NOMO-1 treated with dmso at 0.1 percent for 144 hours (cell line): ENCODE results near the gene TM9SF3.
"Not testable (repeated sequence)": the region's sequence is repeated elsewhere in the genome, so short reads cannot be mapped to it uniquely, and the experiment has no call there.

Experiments used
- DNase-seq: peaks from one replicate; lab custom pipeline; 2025; ENCODE audit not compliant: unreplicated experiment; lab: John Stamatoyannopoulos, UW

TM9SF3 gene

DNA sequence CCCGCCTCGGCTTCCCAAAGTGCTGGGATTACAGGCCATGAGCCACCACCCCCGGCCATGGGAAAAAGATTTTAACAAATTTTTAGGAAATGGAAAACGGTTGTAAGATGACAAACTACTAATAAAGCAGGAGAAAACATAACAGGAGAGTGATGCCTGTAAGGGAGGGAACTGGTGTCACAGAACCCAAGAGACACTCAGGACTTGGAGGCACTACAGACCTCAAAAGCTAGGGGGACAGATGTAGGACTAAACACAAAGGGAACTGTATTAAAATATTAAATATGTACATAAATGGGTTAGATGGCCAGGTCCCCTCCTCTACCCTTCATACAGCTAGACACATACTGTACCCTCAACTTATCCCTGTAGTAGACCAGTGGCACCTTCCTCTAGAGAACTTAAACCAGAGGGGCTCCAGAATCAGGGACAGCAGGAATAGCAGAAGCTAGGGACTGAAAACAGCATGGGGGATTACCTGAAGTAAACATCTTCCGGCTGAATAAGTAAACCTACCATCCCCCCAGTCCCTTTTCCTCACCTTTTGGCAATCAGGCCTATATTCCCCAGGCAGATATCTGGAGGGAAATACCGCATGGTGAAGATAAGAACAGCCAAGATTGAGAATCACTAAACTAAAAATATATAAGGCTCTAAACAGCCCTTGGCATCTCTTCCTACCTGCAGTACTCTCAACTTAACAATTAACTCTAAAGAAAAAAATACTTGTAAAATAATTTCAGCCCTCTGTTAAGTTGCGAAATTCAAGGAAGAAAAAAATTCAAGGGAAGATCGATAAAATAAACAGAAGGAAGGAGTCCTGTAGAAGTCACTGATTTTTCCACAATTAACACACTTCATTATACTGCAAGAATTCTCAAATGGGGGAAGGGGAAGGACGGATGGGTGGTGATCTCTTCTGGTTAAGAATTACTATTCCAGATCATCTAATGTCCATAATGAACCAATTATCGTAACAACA lies 15.5 kb downstream of the TM9SF3 start:
- DNase-seq, result no peak

DNA sequence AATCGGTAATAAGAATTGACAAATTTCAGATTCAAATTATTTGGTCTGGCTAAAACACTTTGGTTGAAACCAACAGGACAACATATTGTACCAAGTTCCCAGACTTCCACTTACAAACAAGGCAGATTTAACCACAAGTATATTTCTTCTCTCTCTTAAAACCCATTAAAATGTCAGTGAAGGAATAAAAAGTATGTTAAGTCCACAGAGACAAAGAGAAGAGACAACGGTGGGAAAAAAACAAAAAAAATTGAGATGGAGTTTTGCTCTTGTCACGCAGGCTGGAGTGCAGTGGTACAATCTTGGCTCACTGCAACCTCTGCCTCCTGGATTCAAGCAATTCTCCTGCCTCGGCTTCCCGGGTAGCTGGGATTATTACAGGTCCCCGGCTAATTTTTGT lies 16.3 kb downstream of the TM9SF3 start:
- no peak for DNase-seq

DNA sequence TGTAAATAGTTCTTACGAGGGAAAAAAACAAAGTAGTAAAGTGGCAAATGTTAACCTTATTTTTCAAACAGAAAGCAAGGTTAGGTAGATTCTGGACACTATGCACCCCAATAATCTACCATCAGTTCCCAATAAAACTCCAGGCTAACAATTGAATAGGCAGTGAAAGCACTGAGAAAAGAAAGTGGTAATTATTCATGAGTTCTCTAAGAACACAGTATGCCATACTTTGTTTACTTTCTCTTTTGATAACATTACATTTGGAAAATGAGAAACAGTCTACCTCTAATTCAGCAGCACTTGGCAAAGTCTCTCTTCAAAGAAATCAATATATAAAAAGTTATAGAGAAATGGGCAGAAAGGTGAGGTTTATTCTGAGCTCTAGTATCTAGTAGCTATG lies 18.4 kb downstream of the TM9SF3 start:
- DNase-seq, result no peak

DNA sequence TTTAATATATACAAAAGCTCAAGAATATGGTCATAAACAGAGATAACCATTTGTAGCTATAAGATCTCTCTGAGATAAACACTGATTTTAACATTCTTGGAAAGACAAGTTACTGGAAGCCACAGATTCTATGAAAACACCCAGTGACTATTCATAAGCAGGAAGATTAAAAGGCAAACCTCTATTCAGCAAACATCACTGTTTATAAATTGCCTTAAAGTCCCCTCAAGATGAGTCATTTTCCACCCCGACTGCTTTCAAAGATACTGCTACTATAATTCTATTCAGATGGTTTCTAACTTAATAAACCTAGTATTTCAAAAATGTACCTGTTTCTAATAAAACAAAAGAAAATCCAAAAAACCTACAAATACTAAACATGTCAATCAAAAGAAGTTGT lies 21.0 kb downstream of the TM9SF3 start:
- no peak for DNase-seq

DNA sequence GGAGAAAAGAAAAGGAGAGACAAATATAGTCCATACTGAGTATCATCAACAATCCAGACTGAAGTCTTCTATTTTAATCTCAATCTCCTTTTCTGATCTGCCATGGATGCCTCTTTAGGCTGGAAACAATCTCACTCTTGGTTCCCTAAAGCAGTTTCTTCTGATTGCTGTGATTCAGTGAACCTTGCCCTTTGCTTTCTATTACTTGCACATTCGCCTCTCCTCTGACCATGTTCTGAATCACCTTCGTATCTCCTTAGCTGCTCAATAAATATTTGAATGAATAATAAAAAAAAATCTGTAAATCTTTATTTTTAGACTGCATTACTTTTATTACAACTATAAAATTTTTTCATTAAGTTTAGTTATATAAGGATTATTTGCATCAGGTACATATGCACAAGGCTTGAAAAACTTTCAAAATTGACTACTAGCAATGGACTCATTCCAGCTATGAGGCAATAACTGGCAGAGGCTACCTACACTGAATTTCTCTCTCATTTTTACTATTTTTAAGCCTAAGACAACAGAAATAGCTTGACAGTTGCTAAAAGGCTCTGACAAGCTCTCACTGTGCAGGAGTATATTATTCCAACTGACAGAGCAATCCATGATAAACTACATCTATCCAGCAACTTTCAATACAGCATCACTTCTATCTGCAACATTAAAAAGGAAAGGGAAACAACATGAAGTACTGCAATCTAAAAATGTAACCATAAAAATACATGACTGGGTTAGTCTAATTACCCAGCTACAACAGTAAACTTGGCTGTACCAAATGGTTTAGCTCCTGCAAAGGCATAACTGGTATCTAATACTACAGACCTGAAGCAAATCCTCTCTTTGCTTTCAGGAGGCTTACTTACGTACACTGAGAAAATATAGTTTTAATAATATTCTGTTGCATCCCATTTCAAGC lies 25.6 kb downstream of the TM9SF3 start:
- no peak for DNase-seq

DNA sequence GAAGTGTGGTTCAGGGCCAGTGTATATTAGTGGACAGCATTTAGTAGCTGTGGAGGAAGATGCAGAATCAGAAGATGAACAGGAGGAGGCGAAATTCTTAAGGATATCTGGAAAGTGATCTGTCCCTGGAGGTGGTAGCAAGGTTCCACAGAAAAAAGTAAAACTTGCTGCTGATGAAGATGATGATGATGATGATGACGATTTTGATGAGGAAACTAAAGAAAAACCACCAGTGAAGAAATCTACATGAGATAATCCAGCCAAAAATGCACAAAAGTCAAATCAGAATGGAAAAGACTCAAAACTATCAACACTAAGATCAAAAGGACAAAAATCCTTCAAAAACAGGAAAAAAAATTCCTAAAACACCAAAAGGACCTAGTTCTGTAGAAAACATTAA lies 26.3 kb downstream of the TM9SF3 start:
- no peak for DNase-seq

DNA sequence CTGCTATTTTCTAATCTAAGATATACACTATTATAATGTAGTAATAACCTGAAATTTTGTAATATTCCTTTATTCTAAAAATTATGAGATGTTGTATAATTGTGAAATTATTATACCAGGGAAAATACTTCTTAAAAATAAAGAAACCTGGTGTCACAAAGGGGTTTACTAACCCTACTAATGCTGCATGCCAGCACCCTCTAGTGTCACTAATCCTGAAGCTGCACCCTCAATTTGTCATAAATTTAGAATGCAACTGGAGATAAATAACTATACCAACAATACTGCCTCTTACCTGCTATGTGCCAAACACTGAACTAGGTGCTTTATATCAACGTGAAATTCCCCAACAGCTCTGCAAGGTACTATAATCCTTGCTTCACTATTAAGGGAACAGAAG lies 30.8 kb downstream of the TM9SF3 start:
- DNase-seq, result no peak

DNA sequence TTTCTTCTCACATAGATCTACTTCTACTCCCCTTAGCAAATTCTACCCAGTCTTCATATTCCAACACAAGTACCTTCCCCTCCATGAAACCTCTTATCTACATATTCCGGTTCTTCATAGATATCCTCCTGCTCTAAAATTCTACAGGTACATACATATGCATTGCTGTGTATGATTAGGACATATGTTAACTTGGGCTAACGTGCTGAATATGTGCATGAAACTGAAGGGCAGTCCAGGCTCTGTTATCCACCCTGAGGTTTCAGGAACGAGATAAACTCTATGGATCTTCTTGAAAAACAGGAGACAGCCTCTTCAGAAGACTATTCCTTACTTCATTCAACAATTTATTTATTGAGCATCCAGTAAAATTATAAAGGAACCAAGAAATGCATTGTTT lies 31.5 kb downstream of the TM9SF3 start:
- DNase-seq, result no peak

DNA sequence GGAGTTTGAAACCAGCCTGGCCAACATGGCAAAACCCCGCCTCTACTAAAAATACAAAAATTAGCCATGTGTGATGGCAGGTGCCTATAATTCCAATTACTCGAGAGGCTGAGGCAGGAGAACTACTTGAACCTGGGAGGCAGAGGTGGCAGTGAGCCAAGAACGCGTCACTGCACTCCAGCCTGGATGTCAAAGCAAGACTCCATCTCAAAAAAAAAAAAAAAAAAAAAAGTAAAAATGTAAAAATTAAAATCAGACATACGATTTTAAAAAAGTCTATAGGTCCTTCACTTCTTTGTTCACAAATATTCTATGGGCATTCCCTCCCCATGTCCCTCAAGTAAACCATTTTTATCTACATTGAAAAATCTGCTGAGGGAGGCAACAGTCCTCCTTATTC lies 38.2 kb downstream of the TM9SF3 start:
- no peak for DNase-seq

DNA sequence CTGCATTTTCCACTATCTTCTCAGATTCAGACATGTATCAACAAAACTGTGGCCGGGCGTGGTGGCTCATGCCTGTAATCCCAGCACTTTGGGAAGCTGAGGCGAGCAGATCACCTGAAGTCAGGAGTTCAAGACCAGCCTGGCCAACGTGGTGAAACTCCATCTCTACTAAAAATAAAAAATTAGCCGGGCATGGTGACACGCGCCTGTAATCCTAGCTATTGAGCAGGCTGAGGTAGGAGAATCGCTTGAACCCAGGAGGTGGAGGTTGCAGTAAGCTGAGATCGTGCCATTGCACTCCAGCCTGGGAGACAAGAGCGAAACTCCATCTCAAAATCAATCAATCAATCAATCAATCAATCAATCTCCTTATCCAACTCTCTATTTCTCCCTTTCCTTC lies 41.3 kb downstream of the TM9SF3 start:
- DNase-seq, result not testable (repeated sequence)

DNA sequence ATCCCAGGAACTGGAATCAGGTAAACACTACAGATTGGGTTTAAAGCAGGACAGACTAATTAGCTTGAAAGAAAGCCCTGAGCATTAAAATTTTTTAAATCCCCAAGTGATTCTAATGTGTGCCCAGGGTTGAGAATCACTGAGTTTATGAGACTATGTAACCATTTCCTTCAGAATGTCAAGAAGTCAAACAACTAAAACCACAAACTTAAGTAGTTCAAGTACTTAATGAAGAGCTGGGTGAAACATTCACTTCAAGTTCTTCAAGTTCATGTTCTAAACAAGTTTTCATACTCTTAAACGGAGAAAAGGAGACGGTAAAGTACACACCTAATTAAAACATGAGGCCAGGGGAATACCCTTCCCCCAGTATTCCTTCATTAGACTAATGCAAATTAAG lies 44.9 kb downstream of the TM9SF3 start:
- no peak for DNase-seq

DNA sequence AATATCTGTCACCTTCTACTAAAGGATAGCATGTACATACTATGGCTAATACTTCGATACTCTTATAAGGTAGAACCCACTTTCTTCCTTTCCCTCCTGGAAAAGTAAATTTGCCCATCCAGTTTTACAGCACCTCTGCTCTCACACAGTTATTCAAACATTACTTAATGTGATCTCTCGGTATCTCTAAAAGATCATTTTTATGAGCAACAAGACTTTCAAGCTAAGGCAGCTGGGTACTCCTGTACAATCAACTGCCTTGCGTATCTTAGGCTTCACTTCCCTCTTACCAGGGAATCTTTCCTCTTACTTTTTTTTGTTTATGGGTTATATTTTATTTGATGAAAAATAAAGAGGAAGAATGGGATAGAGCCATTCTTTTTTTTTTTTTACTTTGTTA lies 46.6 kb downstream of the TM9SF3 start:
- DNase-seq, result no peak

DNA sequence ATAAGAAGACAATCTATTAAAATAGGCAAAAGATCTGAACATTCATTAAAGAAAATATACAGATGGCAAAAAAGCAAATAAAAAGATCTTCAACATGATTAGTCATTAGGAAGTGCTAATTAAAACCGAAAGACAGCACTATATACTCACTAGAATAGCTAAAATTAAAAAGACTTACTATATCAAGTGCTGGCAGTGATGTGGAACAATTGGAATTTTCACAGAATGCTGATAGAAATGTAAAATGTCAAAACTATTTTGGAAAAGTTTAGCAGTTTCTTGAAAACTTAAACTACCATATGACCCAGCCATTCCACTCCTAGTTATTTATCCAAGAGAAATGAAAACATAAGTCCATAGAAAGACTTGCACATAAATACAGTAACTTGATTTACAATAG lies 48.1 kb downstream of the TM9SF3 start:
- no peak for DNase-seq

DNA sequence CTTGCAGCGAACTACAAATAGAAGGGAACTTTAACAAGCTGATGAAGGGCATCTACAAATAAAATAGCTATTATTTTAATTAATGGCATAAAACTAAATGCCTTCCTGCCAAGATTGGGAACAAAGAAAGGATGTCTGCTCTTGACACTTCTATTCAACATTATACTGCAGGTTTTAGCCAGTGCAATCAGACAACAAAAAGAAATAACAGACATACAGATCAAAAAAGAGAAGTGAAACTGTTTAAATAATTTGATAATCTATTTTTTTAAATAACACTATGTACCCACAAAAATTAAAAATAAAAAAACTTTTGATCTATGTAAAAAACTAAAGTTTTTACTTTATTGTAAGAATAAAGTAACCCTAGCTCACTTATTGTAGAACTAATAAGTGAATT lies 50.7 kb downstream of the TM9SF3 start:
- DNase-seq, result no peak

DNA sequence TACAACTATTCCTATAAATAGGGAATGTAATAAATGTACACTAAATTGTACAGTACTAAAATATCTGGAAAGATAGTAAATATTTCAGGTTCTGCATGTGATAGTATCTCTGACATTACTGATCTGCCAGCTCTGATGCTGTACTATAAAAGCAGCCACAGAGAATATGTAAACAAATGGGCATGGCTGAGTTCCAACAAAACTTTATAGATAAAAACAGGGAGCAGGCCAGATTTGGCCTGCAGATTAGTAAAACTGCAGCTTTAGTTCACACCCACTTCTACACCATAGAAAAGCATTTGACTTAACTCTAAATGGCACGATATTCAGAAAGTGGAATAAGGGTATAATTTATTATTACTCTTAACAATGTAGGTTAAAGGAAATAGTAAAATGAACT lies 54.3 kb downstream of the TM9SF3 start:
- DNase-seq, result no peak

DNA sequence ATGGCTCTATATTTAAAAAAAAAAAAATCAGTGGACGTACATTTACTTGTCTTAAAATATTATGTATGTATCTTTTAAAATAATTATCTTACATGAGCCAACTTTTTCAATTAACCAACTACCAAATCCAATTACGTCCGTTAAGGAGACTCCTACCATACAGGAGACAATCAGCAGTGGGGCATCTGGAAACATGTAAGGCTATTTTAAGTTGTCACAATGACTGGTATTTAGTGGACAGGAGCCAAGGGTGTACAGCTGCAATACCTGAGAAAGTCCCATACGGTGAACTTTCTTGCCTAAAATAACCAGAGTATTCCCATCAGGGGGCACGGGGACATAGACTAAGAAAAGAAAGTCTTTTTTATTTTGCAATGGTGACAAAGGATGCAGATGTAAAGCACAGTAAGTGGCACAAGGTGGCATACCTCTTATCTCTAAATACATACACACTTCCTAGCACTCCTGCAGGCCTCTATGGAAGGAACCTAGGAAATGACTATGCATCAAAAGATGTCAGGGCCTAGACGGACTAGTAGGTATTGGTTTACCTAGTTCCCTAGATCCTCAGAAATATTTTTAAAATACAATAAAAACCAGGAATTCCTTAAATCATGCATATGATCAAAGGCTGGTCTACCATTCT lies 57.1 kb downstream of the TM9SF3 start:
- no peak for DNase-seq

DNA sequence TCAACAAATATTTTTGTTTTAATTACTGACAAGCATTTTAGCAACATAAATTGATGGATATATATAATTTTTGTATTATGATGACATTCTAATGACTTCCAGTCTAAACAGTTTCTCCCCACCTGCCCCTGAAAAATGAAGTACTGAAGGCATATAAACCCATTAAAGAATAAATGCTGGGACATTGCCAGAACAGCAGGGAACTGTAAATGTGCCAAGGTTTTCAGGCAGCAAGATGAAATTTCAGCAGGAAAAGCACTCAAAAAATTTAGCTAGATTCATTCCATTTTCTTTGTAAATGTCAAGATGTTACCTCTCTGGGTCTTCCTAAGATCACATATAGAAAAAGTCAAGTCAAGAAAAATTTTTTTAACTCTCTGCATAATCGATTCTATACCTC lies 62.1 kb downstream of the TM9SF3 start:
- no peak for DNase-seq

DNA sequence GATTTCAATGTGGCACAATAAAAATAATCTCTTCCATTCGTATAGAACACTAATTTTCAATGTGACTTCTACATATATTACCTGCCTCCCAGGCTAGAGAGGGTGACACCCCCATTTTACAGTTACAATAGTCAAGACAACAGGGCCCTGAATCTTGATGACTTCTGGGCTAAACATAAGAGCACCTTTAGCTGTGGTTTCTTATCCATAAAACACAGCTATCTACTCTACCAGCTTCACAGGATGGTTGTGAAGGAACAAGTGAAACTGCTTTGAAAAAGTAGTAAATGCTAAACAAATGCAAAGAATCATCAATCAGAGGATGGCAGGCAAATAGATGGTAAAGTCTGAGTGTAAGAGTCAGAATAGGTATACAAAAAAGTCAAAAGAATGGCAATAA lies 69.5 kb downstream of the TM9SF3 start:
- no peak for DNase-seq

DNA sequence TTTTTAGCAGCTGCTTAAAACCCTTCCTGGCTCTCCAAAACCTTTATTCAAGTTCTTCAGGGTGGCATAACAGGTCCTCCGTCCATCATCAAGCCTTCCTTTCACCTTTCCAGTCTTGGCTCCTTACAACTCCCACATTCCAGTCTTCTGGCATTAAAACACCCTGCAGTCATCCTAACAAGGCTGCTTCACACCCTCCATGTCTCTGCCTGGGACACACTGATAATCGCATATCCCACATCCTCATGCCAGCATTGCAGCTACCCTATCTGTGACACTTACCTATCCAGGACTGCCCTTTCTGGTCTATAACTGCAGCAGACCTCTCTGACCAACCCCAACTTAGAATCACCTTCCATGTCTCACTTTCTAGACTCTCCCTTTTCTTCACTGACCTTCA lies 70.5 kb downstream of the TM9SF3 start:
- no peak for DNase-seq

DNA sequence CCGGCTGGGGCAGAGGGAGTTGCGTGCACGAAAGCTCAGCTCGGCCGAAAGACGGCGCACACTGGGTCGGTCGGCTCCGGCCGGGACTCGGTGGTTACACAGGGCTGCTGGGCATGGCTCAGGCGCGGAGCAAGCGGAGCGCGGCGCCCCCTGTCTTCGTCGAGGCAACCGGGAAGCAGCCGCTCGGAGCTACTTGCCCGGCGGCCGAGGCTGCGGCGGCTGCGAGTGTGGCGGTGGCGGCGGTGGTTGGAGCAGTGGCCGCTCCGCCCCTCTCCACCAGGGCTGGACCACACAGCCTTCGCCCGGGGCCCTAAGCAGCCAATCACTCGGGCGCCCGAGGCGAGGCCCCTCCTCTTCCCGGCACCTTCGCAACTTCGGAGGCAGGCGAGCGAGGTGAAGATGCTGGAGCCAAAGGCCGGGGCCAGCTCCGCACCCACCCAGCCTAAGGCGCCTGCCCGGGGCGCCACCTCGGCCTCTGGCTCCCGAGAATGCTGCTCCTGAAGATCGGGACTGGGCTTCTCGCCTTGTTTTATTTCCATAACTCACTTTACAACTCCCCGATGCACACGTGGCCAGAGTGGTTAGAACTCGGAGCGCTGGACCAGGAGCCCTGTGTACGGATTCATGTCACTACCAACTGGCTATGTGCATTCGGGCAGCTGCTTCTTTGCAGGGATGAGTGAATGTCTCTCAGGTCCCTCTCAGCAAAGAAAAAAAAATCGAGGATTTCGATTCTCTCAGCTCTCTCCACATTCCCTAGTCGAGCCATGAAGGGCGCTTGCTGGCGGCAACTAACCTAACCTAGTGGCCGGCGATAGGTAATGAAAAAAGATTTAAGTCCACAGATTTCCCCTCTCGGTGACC lies 72.9 kb downstream of the TM9SF3 start, which contains the start of gene TLL2:
TSS of gene TLL2 (minus strand) at position 229 of the 864 bp plus-strand sequence. CDS start 241 bp downstream, outside the sequence.
- peak; percentile 83 for DNase-seq
